GM21717 (cell line): ENCODE results near the gene ULK4.
"Not testable (repeated sequence)": the region's sequence is repeated elsewhere in the genome, so short reads cannot be mapped to it uniquely, and the experiment has no call there.

Experiments
- ATAC-seq: cut with Tn5 transposase; IDR thresholded peaks from one replicate; pipeline ENCODE4 v1.9.1; 2021; ENCODE audit warnings: mild to moderate bottlenecking, moderate library complexity; ENCODE audit not compliant: unreplicated experiment

ULK4 gene

DNA sequence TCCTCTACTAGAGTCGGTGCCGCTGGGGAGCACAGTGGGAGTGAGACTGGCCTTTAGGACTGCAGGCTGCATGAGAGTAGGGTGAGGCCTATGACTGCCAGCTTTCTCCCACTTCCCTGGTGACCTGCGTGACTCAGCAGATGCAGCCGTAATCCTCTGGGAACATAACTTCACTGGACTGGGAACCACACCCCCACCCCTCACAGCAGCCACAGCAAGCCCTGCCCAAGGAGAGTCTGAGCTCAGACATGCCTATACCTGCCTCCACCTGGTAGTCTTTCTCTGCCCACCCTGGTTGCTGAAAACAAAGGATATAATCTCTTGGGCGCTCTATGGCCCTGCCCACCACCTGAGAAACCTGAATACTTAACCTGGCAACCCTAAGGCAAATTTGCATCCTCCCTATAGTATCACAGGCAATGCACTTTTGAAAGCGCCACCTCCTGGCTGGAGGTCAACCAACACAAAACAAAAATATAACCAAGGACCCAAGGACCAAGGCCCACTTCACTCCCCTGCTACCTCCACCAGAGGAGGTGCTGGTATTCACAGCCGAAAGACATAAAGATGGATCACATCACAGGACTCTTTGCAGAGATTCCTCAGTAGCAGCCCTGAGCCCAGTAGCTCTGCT, 453.7 kb downstream of the ULK4 start:
- no peak for ATAC-seq

DNA sequence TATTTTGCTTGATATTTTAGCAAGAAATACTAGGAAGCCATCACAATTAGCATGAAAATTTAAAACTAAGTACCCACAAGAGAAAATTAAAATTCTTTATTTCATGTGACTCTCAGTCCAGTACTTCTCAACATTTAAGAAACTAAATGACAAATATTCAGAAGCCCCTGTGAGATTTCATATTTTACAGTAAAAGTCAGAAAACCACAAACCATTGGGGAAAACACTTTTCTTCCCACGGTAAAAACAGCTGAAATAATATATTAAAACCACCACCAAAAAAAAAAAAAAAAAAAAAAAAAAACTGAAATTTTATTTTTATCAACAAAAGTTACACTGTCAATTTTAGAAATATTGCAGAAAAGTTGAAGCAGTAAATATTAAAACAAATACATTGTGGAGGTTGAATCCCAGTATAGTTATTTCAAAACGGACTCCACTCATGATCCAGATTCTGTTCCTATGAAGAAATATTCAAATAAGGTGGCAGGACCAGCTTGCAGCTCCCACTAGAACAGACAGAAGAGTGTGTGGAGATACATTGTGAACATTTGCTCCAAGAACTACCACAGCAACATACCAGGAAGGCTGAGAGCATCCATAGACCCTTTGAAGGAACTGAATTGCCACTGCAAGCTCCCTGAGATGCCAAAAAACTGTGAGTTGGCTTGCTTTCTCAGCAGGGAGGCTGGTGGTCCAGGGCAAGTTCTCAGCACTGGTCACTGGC, 454.4 kb downstream of the ULK4 start:
- no peak for ATAC-seq

GRCh38 chr3:41503998-41504623, 457.8 kb downstream of the ULK4 start:
- ATAC-seq = no peak

- no peak for ATAC-seq
Measured at GRCh38 chr3:41502481-41502880, 459.4 kb downstream of the ULK4 start.

DNA sequence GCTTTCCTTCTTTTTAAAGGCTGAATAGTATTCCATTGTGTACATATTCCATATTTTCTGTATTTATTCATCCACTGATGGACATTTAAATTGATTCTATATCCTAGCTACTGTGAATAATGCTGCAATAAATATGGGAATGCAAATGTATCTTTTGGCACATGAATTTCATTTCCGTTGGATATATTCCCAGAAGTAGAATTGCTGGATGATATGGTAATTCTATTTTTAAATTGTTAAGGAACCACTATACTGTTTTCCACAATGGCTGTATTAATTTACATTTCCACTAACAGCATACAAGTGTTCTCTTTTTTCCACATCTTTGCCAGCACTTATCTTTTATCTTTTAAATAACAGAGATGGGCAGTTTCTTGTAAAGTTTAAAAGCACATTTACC, 459.9 kb downstream of the ULK4 start:
- ATAC-seq = no peak

DNA sequence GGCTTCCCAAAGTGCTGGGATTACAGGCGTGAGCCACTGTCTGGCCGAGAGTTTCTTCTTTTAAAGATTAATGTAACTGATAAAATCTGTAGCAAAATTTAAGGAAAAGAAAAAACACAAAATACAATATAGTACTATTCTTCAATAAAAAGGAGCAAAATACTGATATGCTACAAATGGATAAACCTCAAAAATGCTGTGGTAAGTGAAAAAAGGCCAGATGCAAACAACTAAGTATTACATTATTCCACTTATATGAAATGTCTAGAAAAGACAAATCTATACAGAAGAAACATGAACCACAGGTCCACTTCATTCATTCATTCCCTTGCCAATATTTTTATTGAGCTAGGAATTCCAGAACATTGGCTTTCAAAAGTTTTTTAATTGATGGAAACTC, 463.1 kb downstream of the ULK4 start:
- no peak for ATAC-seq

GRCh38 chr3:41490360-41490759, 471.5 kb downstream of the ULK4 start:
- no peak for ATAC-seq

- ATAC-seq = no peak
Measured at GRCh38 chr3:41489231-41489630, 472.7 kb downstream of the ULK4 start.

DNA sequence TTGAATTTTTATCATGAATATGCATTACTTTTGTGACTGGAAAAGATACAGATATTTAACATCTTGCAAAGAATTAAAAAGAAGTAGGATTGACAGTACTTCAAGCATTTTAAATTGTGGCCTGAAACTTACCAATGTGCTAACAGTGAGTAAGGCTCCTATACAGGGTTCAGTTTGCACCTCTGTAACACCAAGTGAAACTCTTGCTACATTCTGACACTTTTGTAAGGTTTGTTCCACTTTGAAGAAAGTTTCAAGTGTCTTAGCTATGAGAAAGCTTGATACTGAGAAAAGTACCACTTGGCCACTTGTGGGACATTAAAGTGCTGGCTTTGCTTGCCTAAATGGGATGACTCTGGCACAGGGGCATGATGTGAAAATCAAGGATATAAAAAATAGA, 473.4 kb downstream of the ULK4 start:
- no peak for ATAC-seq

- no peak for ATAC-seq
Measured at GRCh38 chr3:41485484-41485883, 476.4 kb downstream of the ULK4 start.

DNA sequence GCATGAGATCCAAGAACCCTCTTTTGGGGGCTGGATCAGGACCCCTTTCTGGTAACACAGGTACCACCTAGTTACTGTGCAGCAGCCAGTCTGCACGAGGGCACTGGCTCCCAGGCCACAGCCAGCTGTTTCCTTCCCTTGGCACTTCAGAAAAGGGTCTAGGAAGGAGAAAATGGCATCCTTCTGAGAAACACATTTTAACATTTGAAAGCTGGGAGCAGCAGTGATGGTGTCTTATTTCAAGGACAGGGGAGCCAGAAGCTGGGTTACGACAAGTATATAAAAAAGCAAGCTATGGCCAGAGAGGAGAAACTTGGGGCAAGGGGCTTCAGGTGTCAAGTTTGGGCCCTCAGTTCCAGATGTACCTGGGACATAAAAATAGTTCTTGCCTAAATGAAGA, 479.8 kb downstream of the ULK4 start:
- ATAC-seq = no peak

GRCh38 chr3:41478278-41478677, 483.6 kb downstream of the ULK4 start:
- ATAC-seq = no peak

GRCh38 chr3:41477399-41478014, 484.4 kb downstream of the ULK4 start:
- no peak for ATAC-seq

DNA sequence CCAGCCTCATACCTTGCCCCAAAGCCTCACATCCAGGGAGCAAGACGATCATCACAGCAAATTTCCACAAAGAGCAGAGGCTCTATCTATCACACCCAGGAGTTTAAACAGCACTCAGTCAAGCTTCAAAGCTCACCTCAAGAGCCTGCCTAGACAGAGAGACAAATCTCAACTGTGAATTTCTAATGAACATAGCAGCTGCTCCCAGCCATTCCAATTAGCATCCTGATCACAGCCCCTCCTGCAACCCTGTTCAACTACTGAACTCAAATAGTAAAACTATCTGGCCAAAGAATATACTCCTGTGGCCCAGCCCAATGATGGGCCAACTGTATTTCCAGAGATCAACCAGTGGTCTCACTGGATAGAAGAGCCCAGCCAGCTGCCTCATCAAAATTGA, 492.8 kb downstream of the ULK4 start:
- no peak for ATAC-seq

- ATAC-seq = no peak
Measured at GRCh38 chr3:41467481-41467880, 494.4 kb downstream of the ULK4 start.

DNA sequence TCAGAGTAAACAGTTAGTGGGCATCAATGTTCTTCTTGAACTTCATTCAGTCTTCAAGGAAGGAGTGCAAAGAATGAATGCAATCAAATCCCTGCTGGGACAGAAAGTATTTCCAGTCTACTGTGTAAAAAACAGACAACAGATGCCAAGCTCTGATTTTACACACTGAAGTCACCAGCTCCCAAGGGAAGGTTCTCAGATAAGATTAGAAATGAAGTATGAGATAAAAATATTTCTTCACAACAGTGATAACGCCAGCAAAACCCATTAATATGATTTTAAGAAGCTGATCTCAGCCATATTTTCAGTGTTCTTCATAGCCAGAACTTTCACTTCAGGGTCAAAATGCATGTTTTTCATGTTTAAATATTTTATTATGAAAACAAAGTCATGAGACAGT, 497.0 kb downstream of the ULK4 start:
- ATAC-seq = no peak

GRCh38 chr3:41464401-41464800, 497.5 kb downstream of the ULK4 start:
- ATAC-seq = no peak

DNA sequence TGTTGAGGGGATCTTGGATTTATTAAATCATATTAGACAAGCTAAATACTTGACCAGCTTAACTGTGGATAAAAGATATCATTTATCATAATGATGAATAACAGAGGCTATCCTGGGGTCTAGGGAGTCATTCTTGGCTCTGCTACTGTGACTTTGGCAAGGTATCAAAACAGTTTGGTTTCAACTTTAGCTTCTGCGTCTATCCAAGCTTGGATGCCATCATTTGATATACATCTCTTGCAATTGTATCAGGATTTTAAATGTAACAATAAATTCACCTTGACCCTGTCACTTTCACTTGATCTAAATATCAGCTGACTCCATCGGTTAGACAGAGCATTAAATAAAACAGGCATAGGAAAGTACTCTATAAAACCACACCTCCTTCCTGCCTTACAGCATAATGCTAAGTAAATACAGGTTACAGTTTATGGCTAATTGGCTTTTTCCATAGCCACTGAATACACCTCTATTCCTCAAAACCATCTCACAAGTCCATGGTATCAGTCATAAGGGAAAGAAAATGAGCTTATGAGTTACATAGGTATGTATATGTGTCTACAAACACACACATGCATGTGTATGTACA, 499.7 kb downstream of the ULK4 start:
- ATAC-seq = no peak

GRCh38 chr3:41460736-41461135, 501.2 kb downstream of the ULK4 start:
- ATAC-seq = no peak

GRCh38 chr3:41457176-41457575, 504.7 kb downstream of the ULK4 start:
- no peak for ATAC-seq

GRCh38 chr3:41456162-41456561, 505.7 kb downstream of the ULK4 start:
- ATAC-seq = no peak

GRCh38 chr3:41453618-41454017, 508.3 kb downstream of the ULK4 start:
- not testable (repeated sequence) for ATAC-seq
